ENCODE results near the gene PRR36.

- TF ChIP-seq POLR2A (IDR thresholded peaks at IDR 0.05; ENCODE audit: low read length), result no peak
- TF ChIP-seq GATA1 (IDR thresholded peaks at IDR 0.05; ENCODE audit: low read depth, low read length), result no peak
These were observed 18.0 kb downstream of the PRR36 start for GRCh38 chr19:7856109-7856591.

Data from erythroblast (primary cell).